Inflammatory macrophage (primary cell): ENCODE measurements around the gene MTMR8.
"Not testable (repeated sequence)": the region's sequence is repeated elsewhere in the genome, so short reads cannot be mapped to it uniquely, and the experiment has no call there.

Experiments
- DNase-seq, 2 donors: peaks; one replicate each; pipeline ENCODE4 v3.0.0-alpha.2; 2020 to 2022
- total RNA-seq, 18 experiments: gene quantifications; one replicate each; lab custom pipeline; 2026; ENCODE audit warnings: mixed read lengths in 6 of 18, inconsistent platforms in 2 of 18; lab: John Stamatoyannopoulos, UW

MTMR8 gene
- 0.58 to 3.1 (median 1.8) reads per million in 18 experiments for total RNA-seq

DNA sequence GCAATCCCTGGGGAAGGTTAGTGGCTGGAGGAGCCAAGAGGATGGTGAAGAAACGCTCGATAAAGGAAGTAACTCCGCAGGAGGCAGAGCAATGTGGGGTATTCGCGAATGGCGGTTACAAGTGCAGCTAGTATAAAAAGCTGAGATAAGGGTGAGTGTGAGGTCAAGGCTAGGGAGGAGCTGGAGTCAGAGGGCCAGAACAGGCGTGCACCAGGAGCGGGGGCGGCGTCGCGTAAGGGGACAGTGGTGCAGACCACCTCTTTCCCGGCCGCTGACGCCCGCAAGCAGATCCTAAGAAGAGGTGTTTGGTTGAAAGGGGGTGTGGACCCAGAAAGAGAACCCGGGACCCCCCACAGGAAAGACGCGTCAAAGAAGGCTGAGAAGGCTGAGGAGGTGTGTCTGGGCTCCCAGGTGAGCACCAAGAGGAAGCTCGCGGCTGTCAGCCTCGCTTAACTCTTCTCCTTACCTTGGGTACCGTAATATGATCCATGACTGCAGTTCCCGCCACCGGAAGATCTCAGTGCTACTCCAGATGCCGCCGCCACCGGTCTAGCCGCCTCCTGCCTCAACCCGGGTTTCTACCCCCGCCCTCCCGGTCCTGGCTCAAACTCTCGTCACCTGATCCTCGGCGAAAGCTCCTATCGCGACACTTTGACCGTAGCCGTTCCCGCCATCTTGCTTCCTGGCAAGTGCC, at the start of gene MTMR8:
Gene MTMR8, minus strand, starts transcription at position 579 of the 694 bp plus-strand sequence. Its CDS starts 89 bp downstream, at position 490.
- DNase-seq = peak; percentile 55 to 65

DNA sequence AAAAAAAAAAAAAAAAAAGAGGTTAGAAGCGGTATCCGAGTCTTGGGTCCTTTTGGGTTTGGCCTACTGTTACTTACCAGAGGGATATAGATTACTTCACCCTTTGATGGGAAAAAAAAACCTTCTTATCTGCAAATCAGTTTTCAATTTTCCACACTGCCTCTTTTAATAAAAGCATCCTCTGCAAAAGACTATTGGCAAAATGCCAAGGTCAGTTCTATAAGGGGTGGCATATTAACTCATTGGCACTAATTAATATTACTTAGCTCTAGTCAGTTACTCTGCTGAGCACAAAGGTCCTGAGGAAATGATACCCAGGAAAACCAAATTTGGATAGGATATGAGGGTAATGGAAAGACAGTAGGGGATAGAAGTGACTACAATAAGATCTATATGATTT, 44.3 kb upstream of the MTMR8 start:
- no peak for DNase-seq

DNA sequence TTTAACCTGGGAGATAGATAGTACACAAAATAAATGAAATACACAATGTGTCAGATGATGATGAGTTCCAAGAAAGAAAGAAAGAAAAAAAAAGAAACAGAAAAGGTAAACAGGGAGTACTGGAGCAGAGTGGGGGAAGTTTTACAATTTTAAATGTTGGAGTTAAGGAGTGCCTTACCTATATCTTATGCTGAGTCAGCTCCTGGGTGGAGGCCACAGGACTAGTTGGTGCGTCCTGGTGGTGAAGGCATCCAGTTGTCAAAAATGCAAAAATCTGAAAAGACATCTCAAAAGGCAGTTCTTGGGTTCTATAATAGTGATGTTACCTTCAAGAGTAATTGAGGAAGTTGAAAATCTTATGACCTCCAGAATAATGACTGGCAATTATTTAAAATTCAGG, 42.4 kb upstream of the MTMR8 start:
- no peak for DNase-seq

DNA sequence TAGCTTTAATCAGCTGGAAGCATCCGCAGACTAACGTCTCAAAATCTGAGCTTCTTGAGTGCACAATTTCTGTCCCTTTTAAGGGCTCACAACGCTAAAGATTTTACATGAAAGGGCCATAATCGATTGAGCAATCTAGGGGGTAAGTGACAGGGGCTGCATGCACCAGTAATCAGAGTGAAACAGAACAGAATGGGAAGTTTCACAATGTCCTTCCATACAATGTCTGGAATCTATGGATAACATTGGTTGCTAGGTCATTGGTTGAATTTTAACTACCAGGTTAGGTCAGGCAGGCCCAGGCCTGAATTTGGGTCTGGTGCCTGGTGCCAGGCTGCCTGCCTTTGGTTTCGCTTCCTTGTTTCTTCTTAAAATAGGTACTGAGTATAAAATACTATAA, 42.0 kb upstream of the MTMR8 start:
- no peak for DNase-seq

DNA sequence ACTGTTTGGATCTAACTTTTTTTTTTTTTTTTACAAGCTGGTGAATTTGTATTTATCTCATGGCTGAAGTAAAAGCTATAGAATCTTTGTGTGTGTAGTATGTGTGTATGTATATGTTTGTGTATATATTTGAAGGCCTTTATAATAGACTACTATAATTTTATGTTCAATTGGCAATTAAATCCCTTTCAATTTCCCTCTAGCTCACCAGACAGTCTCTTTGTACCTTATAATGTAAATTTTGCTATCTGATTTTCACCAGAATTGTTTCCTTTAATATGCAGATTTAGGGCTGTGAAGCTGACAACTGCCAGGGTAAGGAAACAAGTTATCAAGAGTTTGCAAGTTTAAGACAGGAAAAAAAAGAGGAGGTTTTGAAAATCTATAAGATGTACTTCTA, 33.1 kb upstream of the MTMR8 start:
- no peak for DNase-seq

DNA sequence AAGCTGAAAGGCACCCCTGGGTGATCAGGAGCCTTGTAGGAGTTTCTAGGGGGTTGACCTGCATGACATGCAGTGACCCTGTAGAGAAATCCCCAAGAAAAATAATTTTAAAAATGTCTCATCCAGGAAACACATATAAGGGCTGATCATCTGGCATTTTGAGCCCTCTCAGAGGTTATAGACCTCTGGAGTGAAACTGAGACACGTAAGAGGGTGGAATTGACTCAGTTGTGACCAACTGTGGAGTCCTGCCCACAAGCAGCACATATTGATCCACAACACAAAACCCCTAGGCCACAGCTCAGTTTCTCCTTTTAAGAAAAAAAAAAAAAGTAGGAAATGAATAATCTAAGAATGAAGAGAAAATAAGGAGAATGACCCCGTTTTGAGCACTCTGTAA, 32.5 kb upstream of the MTMR8 start:
- DNase-seq = no peak

DNA sequence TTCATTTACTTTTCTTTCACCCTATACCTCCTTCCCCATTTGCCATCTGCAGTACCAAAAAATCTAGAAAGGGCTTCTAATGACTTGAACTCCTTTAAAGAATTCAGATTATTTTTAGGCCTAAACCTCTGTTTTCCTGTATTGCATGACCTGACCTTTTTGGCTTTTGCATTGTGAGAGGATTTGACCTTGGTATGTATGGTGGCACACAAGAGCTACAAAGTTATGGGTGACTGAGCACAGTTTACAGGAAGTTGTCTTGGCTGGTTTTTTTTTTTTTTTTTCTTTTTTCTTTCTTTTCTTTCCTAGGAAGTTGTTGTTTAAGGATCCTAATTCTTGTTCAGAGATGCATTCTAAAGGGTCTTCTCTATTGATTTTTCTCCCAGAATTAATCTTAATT, 32.0 kb upstream of the MTMR8 start:
- DNase-seq = no peak

DNA sequence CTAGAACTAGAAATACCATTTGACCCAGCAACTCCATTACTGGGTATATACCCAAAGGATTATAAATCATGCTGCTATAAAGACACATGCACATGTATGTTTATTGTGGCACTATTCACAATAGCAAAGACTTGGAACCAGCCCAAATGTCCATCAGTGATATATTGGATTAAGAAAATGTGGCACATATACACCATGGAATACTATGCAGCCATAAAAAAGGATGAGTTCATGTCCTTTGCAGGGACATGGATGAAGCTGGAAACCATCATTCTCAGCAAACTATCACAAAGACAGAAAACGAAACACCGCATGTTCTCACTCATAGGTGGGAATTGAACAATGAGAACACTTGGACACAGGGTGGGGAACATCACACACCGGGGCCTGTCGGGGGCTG, 14.5 kb upstream of the MTMR8 start:
- DNase-seq = not testable (repeated sequence)

DNA sequence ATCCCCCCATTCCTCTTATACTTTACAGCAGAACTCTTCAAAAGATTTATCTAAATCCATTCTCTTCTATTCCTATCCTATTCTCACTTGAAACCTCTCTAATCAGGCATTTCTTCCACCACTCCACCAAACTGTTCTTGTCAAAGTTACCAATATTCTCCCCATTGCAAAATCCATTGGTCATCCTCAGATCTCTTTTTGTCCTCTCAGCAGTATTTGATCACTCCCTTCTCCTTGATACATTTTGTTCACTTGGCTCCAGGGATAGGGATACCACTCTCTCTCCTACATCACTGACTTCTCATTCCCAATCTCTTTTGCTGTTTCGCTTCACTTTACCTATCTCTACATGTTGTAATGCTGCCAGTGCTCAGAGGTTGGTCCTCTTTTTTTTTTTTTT, 2.8 kb upstream of the MTMR8 start:
- no peak for DNase-seq

DNA sequence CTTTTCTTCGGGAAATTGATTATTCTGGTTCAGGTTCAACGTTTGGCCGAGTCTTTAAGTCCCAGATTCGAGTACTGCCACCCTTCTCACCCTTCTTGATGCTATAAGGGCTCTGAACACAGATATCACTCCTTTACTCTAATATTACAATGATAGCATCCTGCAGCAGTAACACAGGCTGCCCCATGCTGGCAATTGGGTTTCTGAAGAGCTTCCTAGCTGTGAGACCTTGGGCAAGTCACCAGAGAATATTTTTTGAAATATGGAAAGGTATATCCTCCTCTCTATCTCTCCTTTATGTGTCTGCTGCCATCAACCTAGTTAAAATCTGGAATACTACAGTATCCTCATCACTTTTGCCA, 297 bp upstream of the MTMR8 start:
- no peak for DNase-seq

DNA sequence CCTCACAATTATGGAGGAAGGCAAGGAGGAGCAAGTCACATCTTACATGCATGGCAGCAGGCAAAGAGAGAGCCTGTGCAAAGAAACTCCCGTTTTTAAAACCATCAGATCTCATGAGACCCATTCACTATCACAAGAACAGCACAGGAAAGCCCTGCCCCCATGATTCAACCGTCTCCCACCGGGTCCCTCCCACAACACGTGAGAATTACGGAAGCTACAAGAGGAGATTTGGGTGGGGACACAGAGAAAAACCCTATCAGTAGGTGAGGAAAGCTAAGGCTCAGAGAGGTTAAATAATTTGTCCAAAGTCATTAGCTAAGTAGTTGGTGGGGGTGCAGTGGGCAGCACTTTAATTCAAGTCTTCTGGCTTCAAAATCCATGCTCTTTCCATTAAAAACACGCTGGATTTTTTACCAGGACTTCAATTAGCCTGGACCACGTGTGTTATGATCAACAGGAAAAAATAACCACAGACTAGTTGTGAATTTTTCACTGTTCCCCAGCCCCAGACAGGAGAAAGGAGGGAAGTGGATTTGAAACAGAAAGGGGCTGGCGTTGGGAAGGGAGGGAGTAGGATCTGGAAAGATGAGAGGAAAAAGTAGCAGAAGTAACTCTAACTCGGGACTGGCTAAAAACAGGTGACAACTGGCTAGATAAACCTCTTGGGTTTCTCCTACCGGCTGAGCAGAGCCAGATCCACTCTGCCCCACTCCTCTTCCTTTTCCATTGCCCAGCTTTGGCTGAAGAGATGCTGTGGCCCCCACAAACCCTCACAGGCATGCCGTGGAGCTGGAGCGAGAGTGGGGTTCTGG, 986 bp downstream of the MTMR8 start:
- DNase-seq = no peak

DNA sequence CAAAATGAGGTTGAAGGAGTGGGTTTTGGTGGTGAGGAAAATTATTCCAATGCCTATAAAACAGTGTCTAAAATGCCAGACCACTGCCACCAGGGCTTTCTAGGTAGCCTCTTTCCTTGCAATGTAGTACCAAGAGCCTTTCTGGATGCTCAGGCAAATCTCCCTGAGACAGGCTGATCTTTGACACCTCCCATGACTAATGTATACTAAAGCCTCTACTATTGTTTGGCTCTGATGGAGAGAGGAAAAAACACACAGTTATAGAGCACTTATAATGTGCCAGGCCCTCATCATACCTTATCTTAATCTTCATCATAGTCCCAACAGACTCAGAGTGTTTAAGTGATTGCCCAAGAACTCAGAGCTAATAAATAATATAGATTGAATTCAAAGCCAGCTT, 5.8 kb downstream of the MTMR8 start:
- DNase-seq = no peak

DNA sequence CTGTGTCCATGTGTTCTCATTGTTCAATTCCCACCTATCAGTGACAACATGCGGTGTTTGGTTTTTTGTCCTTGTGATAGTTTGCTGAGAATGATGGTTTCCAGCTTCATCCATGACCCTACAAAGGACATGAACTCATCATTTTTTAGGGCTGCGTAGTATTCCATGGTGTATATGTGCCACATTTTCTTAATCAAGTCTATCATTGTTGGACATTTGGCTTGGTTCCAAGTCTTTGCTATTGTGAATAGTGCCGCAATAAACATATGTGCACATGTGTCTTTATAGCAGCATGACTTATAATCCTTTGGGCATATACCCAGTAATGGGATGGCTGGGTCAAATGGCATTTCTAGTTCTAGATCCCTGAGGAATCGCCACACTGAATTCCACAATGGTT, 14.5 kb downstream of the MTMR8 start:
- DNase-seq = not testable (repeated sequence)

DNA sequence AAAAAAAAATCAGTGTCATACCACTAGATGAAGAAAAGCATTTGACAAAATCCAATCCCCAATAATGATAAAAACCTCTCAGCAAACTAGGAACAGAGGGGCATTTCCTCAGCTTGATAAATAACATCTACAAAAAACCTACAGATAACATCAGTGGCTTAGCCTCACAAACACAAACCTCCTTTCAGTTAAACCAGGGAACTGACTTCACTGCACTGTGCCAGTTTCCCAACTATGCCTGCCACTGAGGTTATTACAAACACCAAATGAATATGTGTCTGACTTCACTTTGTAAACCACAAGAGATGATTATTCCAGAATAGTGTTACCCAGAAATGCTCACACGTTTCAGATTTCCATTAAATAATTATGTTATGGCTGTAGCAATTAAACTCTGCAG, 15.3 kb downstream of the MTMR8 start:
- DNase-seq = no peak

DNA sequence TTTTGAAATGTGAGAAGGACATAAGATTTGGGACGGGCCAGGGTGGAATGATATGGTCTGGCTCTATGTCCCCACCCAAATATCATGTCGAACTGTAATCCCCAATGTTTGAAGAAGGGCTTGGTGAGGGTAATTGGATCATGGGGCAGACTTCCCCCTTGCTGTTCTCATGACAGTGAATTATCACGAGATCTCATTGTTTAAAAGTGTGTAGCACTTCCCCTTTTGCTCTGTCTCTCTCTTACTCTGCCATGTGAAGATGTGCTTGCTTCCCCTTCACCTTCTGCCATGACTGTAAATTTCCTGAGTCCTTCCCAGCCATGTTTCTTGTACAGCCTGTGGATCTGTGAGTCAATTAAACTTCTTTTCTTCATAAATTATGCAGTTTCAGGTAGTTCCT, 17.5 kb downstream of the MTMR8 start:
- no peak for DNase-seq

DNA sequence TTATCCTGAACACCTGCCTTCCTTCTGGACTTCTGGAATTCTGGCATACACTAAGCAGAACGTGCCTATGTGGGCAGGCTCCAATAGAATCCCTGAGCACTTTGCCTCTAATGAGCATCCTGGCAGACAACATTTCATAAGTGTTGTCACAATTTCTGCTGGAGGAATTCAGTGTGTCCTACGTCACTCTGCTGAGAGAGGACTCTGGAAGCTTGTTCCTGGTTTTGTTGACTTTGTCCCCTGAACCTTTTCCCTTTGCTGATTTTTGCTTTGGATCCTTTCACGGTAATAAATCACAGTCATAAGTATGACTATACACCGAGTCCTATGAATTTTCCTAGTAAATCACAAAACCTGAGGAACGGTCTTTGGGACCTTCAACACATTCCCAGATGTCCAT, 43.2 kb downstream of the MTMR8 start:
- DNase-seq = no peak

DNA sequence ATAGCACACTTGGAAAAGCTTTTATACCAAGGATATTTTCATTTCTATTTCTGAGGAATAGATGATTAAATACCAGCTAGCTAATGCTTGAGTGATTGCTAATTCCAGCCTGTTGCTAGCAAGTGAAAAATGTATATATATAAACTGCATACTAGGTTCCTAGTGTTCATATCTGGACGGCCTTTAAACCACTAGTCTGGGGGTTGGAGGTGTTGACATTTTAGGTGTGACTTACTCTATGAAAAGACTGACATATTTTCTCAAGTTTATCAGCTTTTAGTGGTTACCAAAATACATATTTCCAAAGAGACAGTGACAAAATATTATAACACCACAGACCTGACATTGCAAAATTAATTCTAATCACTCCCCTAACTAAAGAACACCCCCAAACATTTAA, 44.7 kb downstream of the MTMR8 start:
- no peak for DNase-seq

DNA sequence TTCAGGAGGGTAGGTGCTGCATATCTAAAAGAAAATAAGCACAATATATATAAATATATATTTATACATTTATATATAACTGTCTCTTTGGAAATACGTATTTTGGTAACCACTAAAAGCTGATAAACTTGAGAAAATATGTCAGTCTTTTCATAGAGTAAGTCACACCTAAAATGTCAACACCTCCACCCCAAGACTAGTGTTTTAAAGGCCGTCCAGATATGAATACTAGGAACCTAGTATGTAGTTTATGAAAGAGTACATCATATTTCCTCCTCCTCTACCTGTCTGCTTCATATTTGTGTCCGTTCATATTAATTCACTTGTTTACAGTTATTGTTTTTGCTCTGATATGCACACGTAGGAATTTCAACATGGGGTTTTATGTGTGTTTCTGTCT, 45.2 kb downstream of the MTMR8 start:
- no peak for DNase-seq

DNA sequence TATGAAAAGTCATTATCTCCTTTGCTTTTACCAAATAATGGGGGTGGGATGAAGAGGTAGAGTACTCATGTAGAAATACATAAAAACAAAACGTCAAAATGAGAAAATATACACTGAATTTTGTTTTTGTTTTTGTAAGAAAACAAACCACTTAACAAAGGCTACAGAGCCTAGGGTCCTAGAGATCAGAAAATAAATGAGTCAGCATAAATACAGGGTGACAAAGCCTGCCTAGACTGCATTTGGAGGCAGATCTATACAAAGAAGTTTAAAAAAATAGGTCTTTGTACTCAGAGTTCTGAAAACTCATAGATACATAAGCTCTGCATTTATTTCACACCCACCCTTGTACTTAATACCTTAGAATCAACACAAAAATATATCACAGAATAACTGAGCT, 52.4 kb downstream of the MTMR8 start:
- no peak for DNase-seq

DNA sequence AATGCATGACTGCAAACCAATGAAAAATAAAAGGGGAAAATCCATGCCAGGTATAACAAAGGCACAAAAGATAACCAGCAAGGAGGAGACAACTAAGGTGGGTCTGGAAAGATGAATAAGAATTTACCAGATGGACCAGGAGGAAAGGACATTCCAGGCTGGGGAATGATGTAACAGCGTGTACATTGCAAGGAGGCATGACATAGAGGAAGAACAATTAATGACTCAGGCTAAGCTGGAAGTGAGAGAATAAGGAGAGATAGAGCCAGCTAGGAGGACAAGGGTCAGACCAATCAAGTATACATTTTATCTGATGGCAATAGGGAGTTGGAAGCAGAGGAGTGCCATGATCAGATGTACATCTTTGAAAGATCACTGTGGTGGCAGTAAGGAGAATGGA, 57.0 kb downstream of the MTMR8 start:
- DNase-seq = no peak

DNA sequence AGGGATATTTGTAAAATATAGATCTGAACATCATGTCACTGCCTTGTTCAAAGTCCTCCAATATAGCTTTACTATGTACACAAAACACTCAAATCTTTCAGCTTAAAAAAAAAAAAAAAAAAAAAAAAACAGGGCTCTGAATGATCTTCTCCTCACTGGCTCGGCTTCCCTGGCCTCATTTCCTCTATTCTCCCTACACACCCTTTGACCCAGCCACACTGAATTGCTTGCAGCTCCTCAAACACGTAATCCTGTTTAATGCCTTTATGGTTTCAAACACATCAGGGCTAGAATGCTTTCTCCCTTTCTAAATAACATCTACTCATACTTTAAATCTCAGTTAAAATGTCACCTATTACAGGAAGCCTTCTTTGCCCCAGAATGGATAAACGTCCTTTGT, 60.8 kb downstream of the MTMR8 start:
- no peak for DNase-seq

DNA sequence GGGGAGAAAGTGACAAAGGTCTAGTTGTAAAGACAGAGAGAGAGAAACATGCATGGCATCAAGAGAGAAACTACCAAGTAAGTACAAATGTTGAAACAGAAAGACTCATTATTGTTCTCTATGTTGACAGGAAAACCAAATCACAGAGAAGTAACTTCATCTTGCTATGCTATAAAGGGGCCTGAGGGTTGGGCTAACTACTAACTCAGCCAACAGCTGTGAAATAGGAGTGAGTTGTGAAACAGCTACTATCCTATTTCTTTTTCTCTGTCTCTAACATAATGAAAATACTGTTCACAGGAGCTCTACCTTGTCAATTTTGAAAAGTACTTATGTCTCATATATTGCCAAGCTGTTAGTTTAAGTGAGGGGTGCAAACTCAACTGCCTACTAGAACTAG, 65.0 kb downstream of the MTMR8 start:
- DNase-seq = no peak

DNA sequence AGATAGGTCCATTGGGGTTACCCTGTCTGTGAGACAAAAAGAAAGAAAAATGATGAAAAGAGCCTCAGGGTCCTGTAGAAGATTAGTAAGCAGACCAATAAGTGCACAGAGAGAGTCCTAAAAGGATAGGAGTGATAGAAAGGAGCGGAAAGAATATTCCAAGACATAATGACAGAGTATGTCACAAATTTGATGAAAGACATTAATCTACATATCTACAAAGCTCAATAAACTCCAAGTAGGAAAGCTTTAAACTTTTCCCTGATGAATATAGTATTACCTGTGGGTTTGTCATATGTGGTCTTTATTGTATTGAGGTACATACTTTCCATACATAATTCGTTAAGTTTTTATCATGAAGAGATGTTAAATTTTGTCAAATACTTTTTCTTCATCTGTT, 73.7 kb downstream of the MTMR8 start:
- no peak for DNase-seq

DNA sequence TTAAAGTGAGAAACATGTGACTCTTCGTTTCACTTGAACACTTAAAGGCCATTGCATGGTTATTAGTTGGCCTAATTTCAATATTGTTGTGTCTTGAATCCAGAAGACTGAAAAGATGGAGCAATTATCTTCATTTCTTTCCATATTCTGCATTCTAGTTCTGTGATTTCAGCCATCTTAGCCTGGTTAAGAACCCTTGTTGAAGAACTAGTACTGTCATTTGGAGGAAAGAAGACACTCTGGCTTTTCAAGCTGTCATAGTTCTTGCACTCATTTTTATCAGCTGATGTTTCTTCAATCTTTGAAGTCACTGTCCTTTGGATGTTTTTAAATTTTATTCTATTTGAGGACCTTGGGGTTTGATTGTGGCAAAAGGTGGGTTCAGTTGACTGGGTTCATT, 81.6 kb downstream of the MTMR8 start:
- DNase-seq = no peak

DNA sequence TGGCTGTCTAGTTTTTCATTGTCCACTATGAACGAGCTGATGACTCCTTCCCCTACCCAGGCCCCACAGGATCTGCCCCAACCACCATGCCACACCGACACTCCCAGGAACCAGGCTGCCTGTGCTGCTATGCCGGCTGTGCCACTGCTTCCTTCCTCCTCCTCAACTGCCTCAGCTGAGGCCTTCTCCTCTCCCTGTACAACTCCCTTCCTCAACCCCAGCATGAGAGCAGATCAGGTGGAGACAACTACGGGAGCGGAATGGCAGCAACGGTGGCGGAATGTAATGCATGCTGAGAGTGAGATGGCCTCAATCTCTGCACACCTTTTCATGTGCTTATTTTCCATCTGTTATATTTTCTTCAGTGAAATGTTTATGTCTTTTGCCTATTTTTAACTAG, 88.5 kb downstream of the MTMR8 start:
- DNase-seq = no peak
